Neuron (in vitro differentiated cells): ENCODE data around the gene PFKM.
"Not testable (repeated sequence)": the region's sequence is repeated elsewhere in the genome, so short reads cannot be mapped to it uniquely, and the experiment has no call there.

ENCODE experiments used
- H2AFZ ChIP-seq: one replicate; pipeline ENCODE4 v1.6.1; 2013; ENCODE audit warnings: low read depth, mild to moderate bottlenecking, inconsistent platforms, low read length, moderate library complexity
- H3K27me3 ChIP-seq: one replicate; pipeline ENCODE4 v1.6.1; 2013; ENCODE audit warnings: low read length; ENCODE audit not compliant: insufficient read depth
- H3K36me3 ChIP-seq: one replicate; pipeline ENCODE4 v1.6.1; 2013; ENCODE audit warnings: low read length; ENCODE audit not compliant: insufficient read depth
- H3K4me1 ChIP-seq: one replicate; pipeline ENCODE4 v1.6.1; 2013; ENCODE audit warnings: low read length; ENCODE audit not compliant: insufficient read depth
- H3K4me3 ChIP-seq: 2 replicates; pipeline ENCODE4 v1.5.1; 2013; ENCODE audit warnings: mild to moderate bottlenecking, low read length, moderate library complexity
- H3K9me3 ChIP-seq: one replicate; pipeline ENCODE4 v1.6.1; 2013; ENCODE audit warnings: low read length

Gene PFKM

GRCh38 chr12:48092611-48093010 is 26.6 kb upstream of the PFKM start:
- H2AFZ ChIP-seq = no peak overlapping the region
- no peaks in the 10 kb centered on the region for H3K9me3 ChIP-seq
- H3K36me3 ChIP-seq = peaks cover 63% of the 10 kb centered on the region
- no peaks in the 10 kb centered on the region for H3K4me1 ChIP-seq
- H3K27me3 ChIP-seq = no peaks in the 10 kb centered on the region
- no peak overlapping the region for H3K4me3 ChIP-seq

- Histone ChIP-seq H3K4me3 (peak overlapping the region; percentile 59), H3K9me3 (no peaks in the 10 kb centered on the region), H3K4me1 (peaks cover 20% of the 10 kb centered on the region), H3K36me3 (peaks cover 6% of the 10 kb centered on the region), H3K27me3 (no peaks in the 10 kb centered on the region), H2AFZ (no peak overlapping the region)
These were observed 14.6 kb upstream of the PFKM start for GRCh38 chr12:48104531-48104930.

GRCh38 chr12:48105321-48105866 is 13.8 kb upstream of the PFKM start:
- peak overlapping the region; percentile 62 for H2AFZ ChIP-seq
- H3K4me3 ChIP-seq = peak overlapping the region; percentile 59
- no peaks in the 10 kb centered on the region for H3K36me3 ChIP-seq
- H3K27me3 ChIP-seq = no peaks in the 10 kb centered on the region
- H3K9me3 ChIP-seq = no peaks in the 10 kb centered on the region
- H3K4me1 ChIP-seq = peaks cover 20% of the 10 kb centered on the region

GRCh38 chr12:48105867-48106680 is 13.1 kb upstream of the PFKM start, which contains the start of gene SENP1:
SENP1 (minus strand) TSS chr12:48106079; CDS start chr12:48101472, 4,607 bp downstream.
- no peaks in the 10 kb centered on the region for H3K27me3 ChIP-seq
- H3K36me3 ChIP-seq = no peaks in the 10 kb centered on the region
- H2AFZ ChIP-seq = peak within 1 kb of the TSS; percentile 62
- no peaks in the 10 kb centered on the region for H3K9me3 ChIP-seq
- peaks cover 20% of the 10 kb centered on the region for H3K4me1 ChIP-seq
- peak within 1 kb of the TSS; percentile 59 for H3K4me3 ChIP-seq

GRCh38 chr12:48106681-48107613 is 12.2 kb upstream of the PFKM start:
- no peaks in the 10 kb centered on the region for H3K9me3 ChIP-seq
- no peaks in the 10 kb centered on the region for H3K27me3 ChIP-seq
- H3K36me3 ChIP-seq = no peaks in the 10 kb centered on the region
- H3K4me3 ChIP-seq = peak overlapping the region; percentile 59
- H3K4me1 ChIP-seq = peaks cover 20% of the 10 kb centered on the region
- peak overlapping the region; percentile 62 for H2AFZ ChIP-seq

GRCh38 chr12:48109424-48109823 is 9.7 kb upstream of the PFKM start:
- H3K4me1 ChIP-seq = peaks cover 18% of the 10 kb centered on the region
- no peaks in the 10 kb centered on the region for H3K9me3 ChIP-seq
- no peak overlapping the region for H2AFZ ChIP-seq
- no peaks in the 10 kb centered on the region for H3K36me3 ChIP-seq
- H3K27me3 ChIP-seq = no peaks in the 10 kb centered on the region
- H3K4me3 ChIP-seq = no peak overlapping the region

- H3K9me3 ChIP-seq = peaks cover 2% of the 10 kb centered on the region
- H3K4me1 ChIP-seq = peaks cover 10% of the 10 kb centered on the region
- H2AFZ ChIP-seq = no peak overlapping the region
- no peak overlapping the region for H3K4me3 ChIP-seq
- H3K27me3 ChIP-seq = no peaks in the 10 kb centered on the region
- no peaks in the 10 kb centered on the region for H3K36me3 ChIP-seq
These were observed 8.4 kb upstream of the PFKM start for GRCh38 chr12:48110691-48111311.

GRCh38 chr12:48111312-48111693 is 7.9 kb upstream of the PFKM start:
- not testable (repeated sequence) for H3K36me3 ChIP-seq, H3K4me3 ChIP-seq, H3K9me3 ChIP-seq, H2AFZ ChIP-seq, H3K27me3 ChIP-seq
- peaks cover 10% of the 10 kb centered on the region for H3K4me1 ChIP-seq

- Histone ChIP-seq H3K36me3 (no peaks in the 10 kb centered on the region), H3K4me1 (peaks cover 18% of the 10 kb centered on the region), H3K27me3 (no peaks in the 10 kb centered on the region), H2AFZ (no peak overlapping the region), H3K4me3 (no peak overlapping the region), H3K9me3 (peaks cover 2% of the 10 kb centered on the region)
These were observed 3.2 kb upstream of the PFKM start for GRCh38 chr12:48115957-48116356.

GRCh38 chr12:48118284-48118871 is 786 bp upstream of the PFKM start:
- Histone ChIP-seq H2AFZ (peak overlapping the region; percentile 1), H3K4me3 (peak overlapping the region; percentile 56), H3K4me1 (peaks cover 38% of the 10 kb centered on the region)

GRCh38 chr12:48119834-48120195 is 651 bp downstream of the PFKM start:
- H3K4me1 ChIP-seq = peaks cover 38% of the 10 kb centered on the region
- H3K9me3 ChIP-seq = peaks cover 2% of the 10 kb centered on the region
- peaks cover 20% of the 10 kb centered on the region for H3K36me3 ChIP-seq
- H3K4me3 ChIP-seq = peak overlapping the region; percentile 56
- H2AFZ ChIP-seq = no peak overlapping the region
- no peaks in the 10 kb centered on the region for H3K27me3 ChIP-seq

More at GRCh38 chr12:48118284-48118871, 786 bp upstream of the PFKM start:
- H3K27me3 ChIP-seq = no peaks in the 10 kb centered on the region
- peaks cover 2% of the 10 kb centered on the region for H3K9me3 ChIP-seq
- H3K36me3 ChIP-seq = peaks cover 7% of the 10 kb centered on the region

- no peaks in the 10 kb centered on the region for H3K9me3 ChIP-seq
- no peaks in the 10 kb centered on the region for H3K27me3 ChIP-seq
- H2AFZ ChIP-seq = no peak overlapping the region
- peaks cover 31% of the 10 kb centered on the region for H3K36me3 ChIP-seq
- H3K4me1 ChIP-seq = peaks cover 38% of the 10 kb centered on the region
- H3K4me3 ChIP-seq = no peak overlapping the region
These were observed 2.4 kb downstream of the PFKM start for GRCh38 chr12:48121522-48121921.
